ENCODE results near the gene PDE3A.

The PDE3A gene

DNA sequence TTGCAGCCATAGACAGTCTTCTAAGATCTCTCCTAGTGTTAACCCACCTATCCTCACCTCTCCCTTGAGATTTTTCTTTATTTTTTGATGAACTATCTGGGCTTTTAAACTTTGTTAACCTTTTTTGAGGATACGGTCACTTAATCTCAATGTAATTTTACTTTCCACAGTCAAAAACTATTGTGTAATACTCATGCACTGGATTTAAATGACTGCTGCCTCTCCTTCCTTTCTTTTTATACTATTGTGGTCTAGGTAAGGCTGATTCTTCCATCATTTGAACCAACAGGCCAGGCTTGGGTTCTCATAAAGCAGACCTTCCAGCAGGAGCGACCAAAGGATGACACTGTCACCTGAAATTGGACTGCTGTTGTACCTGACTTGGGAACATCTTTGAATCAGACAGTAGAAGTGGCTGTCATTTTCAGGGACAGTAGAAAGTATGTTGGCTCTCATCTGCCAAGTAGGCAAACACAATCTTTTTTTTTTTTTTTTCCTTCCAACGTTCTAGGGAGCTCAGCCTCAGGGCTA, 689 bp upstream of the PDE3A start:
- Histone ChIP-seq H3K9me3 (ENCODE audit: control insufficient read depth, insufficient read depth, low read length) (peaks cover 5% of the 10 kb centered on the region; the same call in 1 of the 2 replicates), H3K4me3 (ENCODE audit: low read length) (no peak overlapping the region), H3F3A (ENCODE audit: control insufficient read depth, insufficient read depth) (no peaks in the 10 kb centered on the region), H3K27ac (ENCODE audit: low read depth, low read length) (no peak overlapping the region), H3K4me2 (ENCODE audit: low read length) (no peak overlapping the region), H3K36me3 (ENCODE audit: control insufficient read depth, low read length) (no peaks in the 10 kb centered on the region), H3K27me3 (ENCODE audit: control insufficient read depth, low read length) (no peaks in the 10 kb centered on the region), H3K9me2 (replicated peaks; ENCODE audit: control insufficient read depth, low read length) (no peaks in the 10 kb centered on the region), H4K20me1 (ENCODE audit: control insufficient read depth, insufficient read depth, low read depth, low read length) (no peaks in the 10 kb centered on the region), H3K79me2 (ENCODE audit: control insufficient read depth, low read length) (no peaks in the 10 kb centered on the region), H3K4me1 (ENCODE audit: control insufficient read depth, low read length) (no peaks in the 10 kb centered on the region)
- no peak for TF ChIP-seq EZH2phosphoT487 (IDR thresholded peaks at IDR 0.05; ENCODE audit: borderline replicate concordance, low read length)
- TF ChIP-seq, protein P1, sequence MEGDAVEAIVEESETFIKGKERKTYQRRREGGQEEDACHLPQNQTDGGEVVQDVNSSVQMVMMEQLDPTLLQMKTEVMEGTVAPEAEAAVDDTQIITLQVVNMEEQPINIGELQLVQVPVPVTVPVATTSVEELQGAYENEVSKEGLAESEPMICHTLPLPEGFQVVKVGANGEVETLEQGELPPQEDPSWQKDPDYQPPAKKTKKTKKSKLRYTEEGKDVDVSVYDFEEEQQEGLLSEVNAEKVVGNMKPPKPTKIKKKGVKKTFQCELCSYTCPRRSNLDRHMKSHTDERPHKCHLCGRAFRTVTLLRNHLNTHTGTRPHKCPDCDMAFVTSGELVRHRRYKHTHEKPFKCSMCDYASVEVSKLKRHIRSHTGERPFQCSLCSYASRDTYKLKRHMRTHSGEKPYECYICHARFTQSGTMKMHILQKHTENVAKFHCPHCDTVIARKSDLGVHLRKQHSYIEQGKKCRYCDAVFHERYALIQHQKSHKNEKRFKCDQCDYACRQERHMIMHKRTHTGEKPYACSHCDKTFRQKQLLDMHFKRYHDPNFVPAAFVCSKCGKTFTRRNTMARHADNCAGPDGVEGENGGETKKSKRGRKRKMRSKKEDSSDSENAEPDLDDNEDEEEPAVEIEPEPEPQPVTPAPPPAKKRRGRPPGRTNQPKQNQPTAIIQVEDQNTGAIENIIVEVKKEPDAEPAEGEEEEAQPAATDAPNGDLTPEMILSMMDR (IDR thresholded peaks at IDR 0.05; ENCODE audit: low read depth, low read length, poor library complexity, severe bottlenecking): no peak

DNA sequence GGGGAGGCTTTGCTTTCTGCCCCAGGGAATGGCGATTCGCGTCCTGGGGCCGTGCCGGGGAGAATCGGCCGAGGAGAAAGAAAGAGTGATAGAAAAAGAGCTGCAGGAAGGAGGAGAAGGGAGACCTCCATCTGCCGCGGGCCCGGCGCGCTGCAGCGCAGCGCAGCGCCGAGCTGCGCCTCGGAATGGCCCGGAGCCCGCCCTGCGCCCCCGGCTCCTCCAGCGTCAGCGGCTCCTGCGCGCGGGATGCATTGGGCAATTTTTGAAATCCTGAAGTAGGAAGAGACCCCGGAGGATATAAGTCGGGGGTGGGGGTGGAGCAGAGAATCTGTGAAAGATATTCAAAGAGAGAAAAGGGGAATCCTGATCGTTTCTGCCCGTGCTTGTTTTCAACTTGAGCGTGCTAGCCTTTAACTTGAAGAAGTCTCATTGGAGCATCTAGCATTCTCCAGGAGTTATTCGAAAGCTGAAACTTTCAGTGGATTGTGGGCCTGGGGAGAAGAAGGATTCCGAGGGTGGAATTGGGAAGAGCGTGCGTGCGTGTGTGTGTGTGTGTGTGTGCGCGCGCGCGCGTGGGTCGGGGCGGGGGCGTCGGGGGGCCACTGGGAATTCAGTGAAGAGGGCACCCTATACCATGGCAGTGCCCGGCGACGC, 441 bp downstream of the PDE3A start:
- Histone ChIP-seq H3K9me2 (replicated peaks; ENCODE audit: control insufficient read depth, low read length) (no peaks in the 10 kb centered on the region), H3F3A (ENCODE audit: control insufficient read depth, insufficient read depth) (no peaks in the 10 kb centered on the region), H3K4me1 (ENCODE audit: control insufficient read depth, low read length) (no peaks in the 10 kb centered on the region), H3K27ac (ENCODE audit: low read depth, low read length) (no peak overlapping the region), H3K4me3 (ENCODE audit: low read length) (no peak overlapping the region), H3K9me3 (ENCODE audit: control insufficient read depth, insufficient read depth, low read length) (peaks cover 5% of the 10 kb centered on the region; the same call in 1 of the 2 replicates), H4K20me1 (ENCODE audit: control insufficient read depth, insufficient read depth, low read depth, low read length) (no peaks in the 10 kb centered on the region), H3K79me2 (ENCODE audit: control insufficient read depth, low read length) (no peaks in the 10 kb centered on the region), H3K27me3 (ENCODE audit: control insufficient read depth, low read length) (no peaks in the 10 kb centered on the region), H3K4me2 (ENCODE audit: low read length) (no peak overlapping the region), H3K36me3 (ENCODE audit: control insufficient read depth, low read length) (no peaks in the 10 kb centered on the region)
- TF ChIP-seq, protein P1 (IDR thresholded peaks at IDR 0.05; ENCODE audit: low read depth, low read length, poor library complexity, severe bottlenecking): no peak
- no peak for TF ChIP-seq EZH2phosphoT487 (IDR thresholded peaks at IDR 0.05; ENCODE audit: borderline replicate concordance, low read length)

DNA sequence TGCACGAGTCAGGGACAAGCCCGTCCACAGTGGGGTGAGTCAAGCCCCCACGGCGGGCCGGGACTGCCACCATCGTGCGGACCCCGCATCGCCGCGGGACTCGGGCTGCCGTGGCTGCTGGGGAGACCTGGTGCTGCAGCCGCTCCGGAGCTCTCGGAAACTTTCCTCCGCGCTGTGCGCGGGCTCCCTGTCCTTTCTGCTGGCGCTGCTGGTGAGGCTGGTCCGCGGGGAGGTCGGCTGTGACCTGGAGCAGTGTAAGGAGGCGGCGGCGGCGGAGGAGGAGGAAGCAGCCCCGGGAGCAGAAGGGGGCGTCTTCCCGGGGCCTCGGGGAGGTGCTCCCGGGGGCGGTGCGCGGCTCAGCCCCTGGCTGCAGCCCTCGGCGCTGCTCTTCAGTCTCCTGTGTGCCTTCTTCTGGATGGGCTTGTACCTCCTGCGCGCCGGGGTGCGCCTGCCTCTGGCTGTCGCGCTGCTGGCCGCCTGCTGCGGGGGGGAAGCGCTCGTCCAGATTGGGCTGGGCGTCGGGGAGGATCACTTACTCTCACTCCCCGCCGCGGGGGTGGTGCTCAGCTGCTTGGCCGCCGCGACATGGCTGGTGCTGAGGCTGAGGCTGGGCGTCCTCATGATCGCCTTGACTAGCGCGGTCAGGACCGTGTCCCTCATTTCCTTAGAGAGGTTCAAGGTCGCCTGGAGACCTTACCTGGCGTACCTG, 1.1 kb downstream of the PDE3A start:
- H3K4me1 ChIP-seq (ENCODE audit: control insufficient read depth, low read length): no peaks in the 10 kb centered on the region
- TF ChIP-seq EZH2phosphoT487 (IDR thresholded peaks at IDR 0.05; ENCODE audit: borderline replicate concordance, low read length): no peak
- TF ChIP-seq, protein P1 (IDR thresholded peaks at IDR 0.05; ENCODE audit: low read depth, low read length, poor library complexity, severe bottlenecking): no peak
- H3K27me3 ChIP-seq (ENCODE audit: control insufficient read depth, low read length): no peaks in the 10 kb centered on the region
- H3K79me2 ChIP-seq (ENCODE audit: control insufficient read depth, low read length): no peaks in the 10 kb centered on the region
- peaks cover 5% of the 10 kb centered on the region; the same call in 1 of the 2 replicates for H3K9me3 ChIP-seq (ENCODE audit: control insufficient read depth, insufficient read depth, low read length)
- H3F3A ChIP-seq (ENCODE audit: control insufficient read depth, insufficient read depth): no peaks in the 10 kb centered on the region
- H4K20me1 ChIP-seq (ENCODE audit: control insufficient read depth, insufficient read depth, low read depth, low read length): no peaks in the 10 kb centered on the region
- no peak overlapping the region for H3K4me3 ChIP-seq (ENCODE audit: low read length)
- H3K27ac ChIP-seq (ENCODE audit: low read depth, low read length): no peak overlapping the region
- no peaks in the 10 kb centered on the region for H3K36me3 ChIP-seq (ENCODE audit: control insufficient read depth, low read length)
- no peak overlapping the region for H3K4me2 ChIP-seq (ENCODE audit: low read length)
- H3K9me2 ChIP-seq (replicated peaks; ENCODE audit: control insufficient read depth, low read length): no peaks in the 10 kb centered on the region

Measured in DOHH2 (cell line).